ENCODE measurements around the gene TBC1D22B.
"Not testable (repeated sequence)": the region's sequence is repeated elsewhere in the genome, so short reads cannot be mapped to it uniquely, and the experiment has no call there.

TBC1D22B gene

GRCh38 chr6:37289931-37290330, 32.4 kb downstream of the TBC1D22B start:
- Histone ChIP-seq H3K4me2 (ENCODE audit: low read length) (no peak overlapping the region), H3K27me3 (ENCODE audit: control insufficient read depth, insufficient read depth, low read length) (no peaks in the 10 kb centered on the region), H3K36me3 (ENCODE audit: insufficient read depth, low read length) (peaks cover 40% of the 10 kb centered on the region), H3K4me3 (ENCODE audit: low read length) (no peak overlapping the region), H3K4me1 (ENCODE audit: control insufficient read depth, insufficient read depth, low read length) (no peaks in the 10 kb centered on the region), H3K9me3 (replicated peaks; ENCODE audit: low read length) (no peaks in the 10 kb centered on the region), H3K9ac (ENCODE audit: low read depth, low read length) (no peak overlapping the region)

GRCh38 chr6:37293426-37293825, 35.9 kb downstream of the TBC1D22B start:
- H3K4me3 ChIP-seq (ENCODE audit: low read length) = no peak overlapping the region
- no peak overlapping the region for H3K4me2 ChIP-seq (ENCODE audit: low read length)
- no peak overlapping the region for H3K9ac ChIP-seq (ENCODE audit: low read depth, low read length)
- H3K9me3 ChIP-seq (replicated peaks; ENCODE audit: low read length) = no peaks in the 10 kb centered on the region
- peaks cover 29% of the 10 kb centered on the region for H3K36me3 ChIP-seq (ENCODE audit: insufficient read depth, low read length)
- no peaks in the 10 kb centered on the region for H3K4me1 ChIP-seq (ENCODE audit: control insufficient read depth, insufficient read depth, low read length)
- no peaks in the 10 kb centered on the region for H3K27me3 ChIP-seq (ENCODE audit: control insufficient read depth, insufficient read depth, low read length)

GRCh38 chr6:37297637-37298036, 40.1 kb downstream of the TBC1D22B start:
- not testable (repeated sequence) for H3K9ac ChIP-seq (ENCODE audit: low read depth, low read length); H3K27me3 ChIP-seq (ENCODE audit: control insufficient read depth, insufficient read depth, low read length); H3K9me3 ChIP-seq (replicated peaks; ENCODE audit: low read length); H3K4me1 ChIP-seq (ENCODE audit: control insufficient read depth, insufficient read depth, low read length); H3K4me3 ChIP-seq (ENCODE audit: low read length); H3K4me2 ChIP-seq (ENCODE audit: low read length)
- H3K36me3 ChIP-seq (ENCODE audit: insufficient read depth, low read length) = peaks cover 17% of the 10 kb centered on the region

GRCh38 chr6:37298958-37299357, 41.4 kb downstream of the TBC1D22B start:
- Histone ChIP-seq H3K9me3 (replicated peaks; ENCODE audit: low read length) (no peaks in the 10 kb centered on the region), H3K4me1 (ENCODE audit: control insufficient read depth, insufficient read depth, low read length) (no peaks in the 10 kb centered on the region), H3K4me2 (ENCODE audit: low read length) (no peak overlapping the region), H3K27me3 (ENCODE audit: control insufficient read depth, insufficient read depth, low read length) (no peaks in the 10 kb centered on the region), H3K36me3 (ENCODE audit: insufficient read depth, low read length) (peaks cover 18% of the 10 kb centered on the region), H3K9ac (ENCODE audit: low read depth, low read length) (no peak overlapping the region), H3K4me3 (ENCODE audit: low read length) (no peak overlapping the region)

GRCh38 chr6:37299990-37300389, 42.4 kb downstream of the TBC1D22B start:
- Histone ChIP-seq H3K4me1 (ENCODE audit: control insufficient read depth, insufficient read depth, low read length) (no peaks in the 10 kb centered on the region), H3K4me2 (ENCODE audit: low read length) (no peak overlapping the region), H3K9ac (ENCODE audit: low read depth, low read length) (no peak overlapping the region), H3K36me3 (ENCODE audit: insufficient read depth, low read length) (peaks cover 11% of the 10 kb centered on the region), H3K9me3 (replicated peaks; ENCODE audit: low read length) (no peaks in the 10 kb centered on the region), H3K27me3 (ENCODE audit: control insufficient read depth, insufficient read depth, low read length) (no peaks in the 10 kb centered on the region), H3K4me3 (ENCODE audit: low read length) (no peak overlapping the region)

- Histone ChIP-seq H3K9ac (ENCODE audit: low read depth, low read length) (no peak overlapping the region), H3K36me3 (ENCODE audit: insufficient read depth, low read length) (peaks cover 10% of the 10 kb centered on the region), H3K9me3 (replicated peaks; ENCODE audit: low read length) (no peaks in the 10 kb centered on the region), H3K4me2 (ENCODE audit: low read length) (no peak overlapping the region), H3K4me1 (ENCODE audit: control insufficient read depth, insufficient read depth, low read length) (no peaks in the 10 kb centered on the region), H3K4me3 (ENCODE audit: low read length) (no peak overlapping the region), H3K27me3 (ENCODE audit: control insufficient read depth, insufficient read depth, low read length) (no peaks in the 10 kb centered on the region)
These were observed 44.6 kb downstream of the TBC1D22B start for GRCh38 chr6:37302086-37302686.

GRCh38 chr6:37303091-37303660, 45.6 kb downstream of the TBC1D22B start:
- H3K36me3 ChIP-seq (ENCODE audit: insufficient read depth, low read length) = peaks cover 10% of the 10 kb centered on the region
- no peaks in the 10 kb centered on the region for H3K9me3 ChIP-seq (replicated peaks; ENCODE audit: low read length)

GRCh38 chr6:37303891-37304503, 46.4 kb downstream of the TBC1D22B start:
- no peak overlapping the region for H3K4me2 ChIP-seq (ENCODE audit: low read length)
- H3K9me3 ChIP-seq (replicated peaks; ENCODE audit: low read length) = no peaks in the 10 kb centered on the region
- H3K4me1 ChIP-seq (ENCODE audit: control insufficient read depth, insufficient read depth, low read length) = no peaks in the 10 kb centered on the region
- peaks cover 10% of the 10 kb centered on the region for H3K36me3 ChIP-seq (ENCODE audit: insufficient read depth, low read length)
- H3K4me3 ChIP-seq (ENCODE audit: low read length) = no peak overlapping the region
- H3K27me3 ChIP-seq (ENCODE audit: control insufficient read depth, insufficient read depth, low read length) = no peaks in the 10 kb centered on the region
- no peak overlapping the region for H3K9ac ChIP-seq (ENCODE audit: low read depth, low read length)

More at GRCh38 chr6:37303091-37303660, 45.6 kb downstream of the TBC1D22B start:
- no peaks in the 10 kb centered on the region for H3K4me1 ChIP-seq (ENCODE audit: control insufficient read depth, insufficient read depth, low read length)
- no peak overlapping the region for H3K4me3 ChIP-seq (ENCODE audit: low read length)
- H3K27me3 ChIP-seq (ENCODE audit: control insufficient read depth, insufficient read depth, low read length) = no peaks in the 10 kb centered on the region
- no peak overlapping the region for H3K9ac ChIP-seq (ENCODE audit: low read depth, low read length)
- H3K4me2 ChIP-seq (ENCODE audit: low read length) = no peak overlapping the region

- no peak overlapping the region for H3K4me3 ChIP-seq (ENCODE audit: low read length)
- peaks cover 10% of the 10 kb centered on the region for H3K36me3 ChIP-seq (ENCODE audit: insufficient read depth, low read length)
- no peaks in the 10 kb centered on the region for H3K4me1 ChIP-seq (ENCODE audit: control insufficient read depth, insufficient read depth, low read length)
- H3K27me3 ChIP-seq (ENCODE audit: control insufficient read depth, insufficient read depth, low read length) = no peaks in the 10 kb centered on the region
- no peak overlapping the region for H3K4me2 ChIP-seq (ENCODE audit: low read length)
- no peak overlapping the region for H3K9ac ChIP-seq (ENCODE audit: low read depth, low read length)
- no peaks in the 10 kb centered on the region for H3K9me3 ChIP-seq (replicated peaks; ENCODE audit: low read length)
These were observed 47.2 kb downstream of the TBC1D22B start for GRCh38 chr6:37304766-37305165.

GRCh38 chr6:37305841-37306425, 48.4 kb downstream of the TBC1D22B start:
- no peaks in the 10 kb centered on the region for H3K9me3 ChIP-seq (replicated peaks; ENCODE audit: low read length)
- no peak overlapping the region for H3K4me3 ChIP-seq (ENCODE audit: low read length)
- no peak overlapping the region for H3K4me2 ChIP-seq (ENCODE audit: low read length)
- no peaks in the 10 kb centered on the region for H3K27me3 ChIP-seq (ENCODE audit: control insufficient read depth, insufficient read depth, low read length)
- H3K9ac ChIP-seq (ENCODE audit: low read depth, low read length) = no peak overlapping the region
- peaks cover 10% of the 10 kb centered on the region for H3K36me3 ChIP-seq (ENCODE audit: insufficient read depth, low read length)
- no peaks in the 10 kb centered on the region for H3K4me1 ChIP-seq (ENCODE audit: control insufficient read depth, insufficient read depth, low read length)

- Histone ChIP-seq H3K36me3 (ENCODE audit: insufficient read depth, low read length) (peaks cover 10% of the 10 kb centered on the region), H3K27me3 (ENCODE audit: control insufficient read depth, insufficient read depth, low read length) (no peaks in the 10 kb centered on the region), H3K9ac (ENCODE audit: low read depth, low read length) (no peak overlapping the region), H3K9me3 (replicated peaks; ENCODE audit: low read length) (no peaks in the 10 kb centered on the region), H3K4me1 (ENCODE audit: control insufficient read depth, insufficient read depth, low read length) (no peaks in the 10 kb centered on the region), H3K4me2 (ENCODE audit: low read length) (no peak overlapping the region), H3K4me3 (ENCODE audit: low read length) (no peak overlapping the region)
These were observed 49.2 kb downstream of the TBC1D22B start for GRCh38 chr6:37306624-37307222.

Data from skeletal muscle satellite cell (primary cell).